ENCODE measurements around the gene C21orf58.

C21orf58 gene

DNA sequence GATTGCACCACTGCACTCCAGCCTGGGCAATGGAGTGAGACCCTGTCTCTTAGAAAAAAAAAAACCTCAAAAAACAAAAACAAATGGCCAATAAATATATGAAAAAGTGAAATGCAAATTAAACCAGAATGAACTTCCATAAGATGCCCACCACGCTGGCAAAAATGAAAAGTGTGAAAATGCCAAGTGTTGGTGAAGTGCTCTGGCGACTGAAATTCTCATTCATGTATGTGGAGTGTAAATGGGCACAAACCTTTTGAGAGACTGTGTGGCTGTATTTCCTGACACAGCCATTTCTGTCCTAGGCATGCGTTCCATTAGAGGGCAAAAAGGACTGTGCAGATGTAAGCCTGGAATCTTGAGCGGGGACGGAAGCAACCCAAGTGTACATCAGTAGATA lies 19.2 kb downstream of the C21orf58 start:
- no peak for TF ChIP-seq CTCF (IDR thresholded peaks at IDR 0.05; ENCODE audit: low read depth, low read length)
- no peak overlapping the region for H3K4me3 ChIP-seq (ENCODE audit: low read depth, low read length)

- no peak overlapping the region for H3K4me3 ChIP-seq (ENCODE audit: low read depth, low read length)
- no peak for TF ChIP-seq CTCF (IDR thresholded peaks at IDR 0.05; ENCODE audit: low read depth, low read length)
These were observed 21.9 kb downstream of the C21orf58 start for GRCh38 chr21:46301759-46302158.

- no peak for TF ChIP-seq CTCF (IDR thresholded peaks at IDR 0.05; ENCODE audit: low read depth, low read length)
These were observed 24.5 kb downstream of the C21orf58 start for GRCh38 chr21:46299167-46299566.

GRCh38 chr21:46297338-46298271 lies 26.1 kb downstream of the C21orf58 start:
- no peak overlapping the region for H3K4me3 ChIP-seq (ENCODE audit: low read depth, low read length)
- TF ChIP-seq CTCF (IDR thresholded peaks at IDR 0.05; ENCODE audit: low read depth, low read length), result no peak

More at GRCh38 chr21:46299167-46299566, 24.5 kb downstream of the C21orf58 start:
- no peak overlapping the region for H3K4me3 ChIP-seq (ENCODE audit: low read depth, low read length)

- no peak for TF ChIP-seq CTCF (IDR thresholded peaks at IDR 0.05; ENCODE audit: low read depth, low read length)
- H3K4me3 ChIP-seq (ENCODE audit: low read depth, low read length), result no peak overlapping the region
These were observed 27.5 kb downstream of the C21orf58 start for GRCh38 chr21:46295996-46296752.

- no peak overlapping the region for H3K4me3 ChIP-seq (ENCODE audit: low read depth, low read length)
- TF ChIP-seq CTCF (IDR thresholded peaks at IDR 0.05; ENCODE audit: low read depth, low read length), result no peak
These were observed 28.4 kb downstream of the C21orf58 start for GRCh38 chr21:46295177-46295770.

All from WI38 (cell line).